8988T (cell line): ENCODE data around the gene CLEC9A.

ENCODE experiments used
- DNase-seq: peaks from one replicate; pipeline ENCODE4 v3.0.0; 2011

The CLEC9A gene

GRCh38 chr12:10067942-10068341 lies 37.5 kb downstream of the CLEC9A start:
- no peak for DNase-seq

DNA sequence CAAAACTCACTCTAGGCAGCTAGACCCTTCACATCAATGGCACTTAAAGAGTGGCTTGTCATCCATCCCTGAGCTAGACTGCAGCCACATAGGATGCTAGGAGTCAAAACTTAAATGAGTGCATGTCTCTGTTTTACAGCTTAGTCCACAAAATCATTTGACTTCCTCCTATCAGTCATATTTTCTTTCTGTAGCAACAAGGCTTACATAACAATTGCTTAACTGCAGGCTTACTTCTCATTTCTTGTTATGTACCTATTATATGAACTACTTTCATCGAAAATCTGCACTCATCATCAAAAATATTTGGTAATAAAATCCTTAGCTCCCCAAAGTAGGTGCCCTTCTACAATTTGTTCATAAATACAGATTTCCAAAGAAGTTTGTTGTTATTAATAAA lies 38.2 kb downstream of the CLEC9A start:
- DNase-seq, result no peak

DNA sequence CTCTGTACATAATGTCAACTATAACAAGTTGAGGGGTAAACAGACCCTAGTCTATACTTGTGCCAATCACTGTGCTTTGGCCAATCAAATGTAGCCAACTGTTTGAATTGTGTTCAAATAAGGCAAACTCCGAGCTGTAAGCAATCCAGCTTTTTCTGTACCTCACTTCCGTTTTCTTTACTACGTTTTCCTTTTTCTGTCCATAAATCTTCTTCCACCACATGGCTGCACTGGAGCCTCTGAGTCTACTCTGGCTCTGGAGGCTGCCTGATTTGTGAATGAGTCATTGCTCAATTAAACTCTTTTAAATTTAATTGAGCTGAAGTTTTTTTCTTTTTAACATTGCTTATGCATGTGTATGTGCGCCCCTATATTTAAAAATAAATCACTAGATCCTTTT lies 38.6 kb downstream of the CLEC9A start:
- no peak for DNase-seq

- no peak for DNase-seq
Observed at GRCh38 chr12:10069976-10070375, 39.5 kb downstream of the CLEC9A start.

DNA sequence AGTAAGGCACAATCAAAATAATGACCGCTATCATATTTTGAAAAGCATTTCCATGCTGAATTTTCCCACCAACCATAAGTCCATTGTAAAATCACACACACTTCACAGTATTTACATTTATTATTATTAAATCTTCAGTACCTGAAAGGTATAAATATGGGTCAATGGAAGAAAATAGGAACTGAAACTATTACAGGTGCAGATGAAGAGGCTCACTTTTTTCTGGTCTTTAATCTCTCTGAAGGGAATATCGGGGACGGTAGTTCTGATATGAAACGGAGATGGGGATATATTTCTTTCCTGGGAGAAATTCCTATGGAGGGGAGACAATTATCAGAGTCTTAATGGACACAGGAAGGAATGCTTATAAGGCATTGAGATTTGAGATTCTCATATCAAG lies 39.9 kb downstream of the CLEC9A start:
- DNase-seq, result no peak

DNA sequence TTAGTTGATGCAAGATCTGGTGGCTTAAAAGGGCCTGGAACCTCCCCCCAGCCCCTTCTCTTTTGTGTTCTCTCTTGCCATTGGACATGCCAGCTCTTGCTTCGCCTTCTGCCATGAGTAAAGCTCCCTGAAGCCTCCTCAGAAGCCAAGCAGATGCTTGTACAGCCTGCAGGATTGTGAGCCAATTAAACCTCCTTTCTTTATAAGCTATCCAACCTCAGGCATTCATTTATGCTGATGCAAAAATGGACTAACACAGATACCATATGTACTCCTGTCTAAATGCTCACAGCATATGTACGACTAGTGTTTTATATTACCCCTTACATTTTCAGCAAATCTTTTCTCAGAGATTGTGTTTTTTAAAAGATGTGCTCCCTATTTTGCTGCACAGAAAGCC lies 41.6 kb downstream of the CLEC9A start:
- no peak for DNase-seq

DNA sequence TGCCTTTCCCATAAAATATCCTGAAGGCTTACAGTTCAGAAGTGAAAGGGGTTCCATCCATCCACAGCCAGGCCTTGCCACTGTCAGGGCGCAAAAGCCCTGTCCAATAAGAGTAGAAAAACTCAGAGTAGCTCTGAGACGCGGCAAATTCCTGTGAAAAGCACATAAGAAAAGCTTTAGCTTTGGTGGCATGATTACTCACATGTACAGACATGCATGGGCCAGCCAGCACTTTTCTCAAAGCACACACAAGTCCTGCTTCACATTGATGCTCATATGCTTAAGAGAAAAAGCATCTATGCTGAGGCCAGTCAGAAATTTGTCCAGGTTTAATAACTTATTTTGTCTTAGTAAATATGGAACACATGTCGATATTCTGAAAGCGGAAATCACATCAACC lies 42.8 kb downstream of the CLEC9A start:
- no peak for DNase-seq

DNA sequence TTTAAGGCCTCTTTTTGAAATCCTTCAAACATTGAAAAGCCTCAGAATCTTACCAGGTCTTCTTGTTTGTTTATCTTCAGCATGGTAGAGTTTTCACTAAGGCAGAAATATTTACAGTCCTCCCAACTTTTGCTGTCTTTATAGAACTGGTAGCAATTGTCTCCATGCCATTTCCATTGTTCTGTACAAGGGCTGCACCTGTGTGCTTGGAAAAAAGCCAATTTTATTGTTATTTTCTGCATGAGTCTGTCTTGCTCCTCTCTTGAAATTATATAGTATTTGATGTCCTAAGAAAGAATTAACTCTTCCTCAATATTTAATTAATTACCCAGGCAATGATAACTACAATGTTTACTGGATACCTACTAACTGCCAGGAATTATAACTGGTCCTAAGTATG lies 45.0 kb downstream of the CLEC9A start:
- no peak for DNase-seq

GRCh38 chr12:10082117-10082874 lies 51.8 kb downstream of the CLEC9A start:
- DNase-seq, result no peak

DNA sequence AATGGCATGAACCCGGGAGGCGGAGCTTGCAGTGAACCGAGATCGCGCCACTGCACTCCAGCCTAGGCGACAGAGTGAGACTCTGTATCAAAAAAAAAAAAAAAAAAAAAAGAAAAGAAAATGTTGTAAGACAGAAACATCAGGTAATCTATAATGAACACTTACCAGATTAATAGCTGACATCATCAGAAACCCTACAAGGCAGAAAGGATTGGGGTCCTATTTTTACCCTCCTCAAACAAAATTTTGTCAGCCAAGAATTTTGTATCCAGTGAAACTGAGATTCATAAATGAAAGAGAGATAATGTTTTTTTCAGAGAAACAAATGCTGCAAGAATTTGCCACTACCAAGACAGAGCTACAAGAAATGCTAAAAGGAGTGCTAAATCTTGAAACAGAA lies 54.3 kb downstream of the CLEC9A start:
- DNase-seq, result no peak

- no peak for DNase-seq
Observed at GRCh38 chr12:10086387-10086786, 55.9 kb downstream of the CLEC9A start.

DNA sequence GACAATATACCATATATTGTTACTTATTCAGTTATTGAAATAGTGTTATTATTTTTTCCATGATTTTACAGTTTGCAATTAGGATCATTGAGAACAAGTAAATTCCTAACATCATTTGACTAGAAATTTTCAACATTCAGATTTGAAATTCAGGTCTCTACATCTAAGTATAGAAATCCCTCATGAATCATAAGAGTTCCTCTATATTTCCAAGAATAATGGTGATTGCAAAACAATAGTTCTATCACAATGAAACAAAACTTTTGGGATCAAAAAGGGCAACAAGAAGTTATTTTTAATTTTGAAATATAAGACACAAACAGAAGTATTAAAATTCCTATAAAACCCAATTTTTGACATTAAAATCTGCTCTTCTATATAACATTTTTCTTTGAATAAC lies 57.5 kb downstream of the CLEC9A start:
- DNase-seq, result no peak

DNA sequence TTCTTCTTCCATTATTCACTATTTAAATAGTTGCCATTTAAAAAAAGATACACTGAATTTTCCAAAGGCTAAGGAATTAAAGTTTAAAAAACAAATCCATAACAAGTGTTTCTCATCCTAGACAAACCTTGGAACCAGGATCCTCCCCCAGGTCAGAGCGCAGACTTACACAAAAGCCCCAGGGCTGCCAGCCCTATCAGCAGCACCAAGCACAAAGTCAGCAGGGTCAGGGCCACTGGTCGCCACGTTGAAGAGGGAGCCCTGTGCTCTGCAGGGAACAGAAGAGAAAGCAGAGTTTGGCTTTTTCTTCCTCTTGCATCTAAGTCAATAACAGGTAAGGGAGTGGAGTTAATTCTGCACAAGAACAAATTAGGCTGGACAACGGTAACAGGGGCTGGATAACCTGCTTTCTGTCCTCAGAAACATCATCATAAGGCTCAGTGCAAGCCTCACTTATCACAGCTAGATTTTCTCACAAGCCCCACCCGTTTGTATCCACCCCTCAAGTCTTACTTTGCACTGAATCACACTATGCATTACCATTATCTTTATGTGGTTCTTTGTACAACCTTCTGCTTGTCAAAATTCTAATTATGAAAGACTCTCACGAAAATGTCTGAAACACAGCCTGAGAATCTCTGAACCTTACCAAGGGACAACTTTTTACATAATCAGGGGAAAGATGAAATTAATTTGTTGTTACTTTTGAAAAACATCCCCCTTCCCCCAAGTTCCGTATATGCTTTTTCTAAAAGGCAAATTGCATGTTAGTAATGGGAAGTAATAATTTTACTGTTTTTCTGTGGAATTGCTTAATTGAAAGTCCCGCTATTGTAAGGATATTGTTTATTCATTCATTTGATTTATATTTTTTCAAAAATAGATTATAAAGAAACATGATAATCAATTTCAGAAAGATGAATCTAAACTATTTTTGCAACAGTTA lies 58.7 kb downstream of the CLEC9A start:
- no peak for DNase-seq

DNA sequence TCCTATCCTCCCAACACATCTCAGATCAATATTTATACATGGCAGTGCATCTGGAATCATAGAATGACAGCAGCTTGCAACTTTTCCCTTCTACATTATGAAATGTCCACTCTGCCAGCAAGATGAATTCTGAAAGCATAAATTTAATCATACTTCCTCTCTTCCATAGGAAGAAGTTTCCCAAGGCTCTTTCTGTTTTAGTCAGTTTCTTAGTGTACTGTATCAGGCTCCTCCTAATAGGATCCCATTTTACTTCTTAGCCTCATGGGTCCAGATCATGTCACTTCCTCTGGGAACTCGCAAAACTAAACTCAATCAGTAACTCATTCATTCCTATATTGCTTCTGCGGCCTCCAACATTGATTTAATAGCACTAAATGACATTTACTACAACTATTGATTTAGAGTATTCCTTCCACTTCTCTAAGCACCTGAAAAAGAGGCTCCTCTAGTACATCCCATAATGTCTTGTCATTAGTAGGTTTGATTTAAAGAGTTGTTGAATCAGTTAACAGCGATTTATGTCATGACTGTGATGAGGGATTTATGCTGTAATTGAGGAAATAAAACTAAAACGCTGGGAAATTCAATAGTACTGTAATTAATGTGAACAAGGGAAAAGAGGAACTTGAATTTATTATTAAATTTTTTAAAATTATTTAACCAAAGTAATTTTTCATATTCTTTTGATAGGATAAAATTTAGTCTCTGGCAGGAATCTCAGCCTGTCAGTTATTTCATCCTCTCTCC lies 64.3 kb downstream of the CLEC9A start:
- DNase-seq, result no peak

DNA sequence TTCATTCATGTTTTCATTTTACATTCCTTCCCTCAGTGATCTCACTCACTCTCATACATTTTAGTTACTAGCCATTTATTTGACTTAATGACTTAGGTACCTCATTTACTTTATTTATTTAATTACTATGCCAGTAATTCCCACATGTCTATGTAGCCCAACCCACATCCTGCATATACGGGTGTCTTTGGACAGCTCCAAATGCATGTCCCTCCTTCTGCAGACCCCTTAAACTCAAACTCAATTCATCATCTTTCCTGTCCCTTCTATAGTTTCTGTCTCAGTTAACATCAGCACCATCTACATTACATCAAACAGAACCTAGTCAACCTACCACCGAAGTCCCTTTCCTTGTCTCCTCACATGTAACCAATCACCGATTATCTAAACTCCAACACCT lies 65.5 kb downstream of the CLEC9A start:
- DNase-seq, result no peak

GRCh38 chr12:10097521-10097920 lies 67.0 kb downstream of the CLEC9A start:
- DNase-seq, result no peak

DNA sequence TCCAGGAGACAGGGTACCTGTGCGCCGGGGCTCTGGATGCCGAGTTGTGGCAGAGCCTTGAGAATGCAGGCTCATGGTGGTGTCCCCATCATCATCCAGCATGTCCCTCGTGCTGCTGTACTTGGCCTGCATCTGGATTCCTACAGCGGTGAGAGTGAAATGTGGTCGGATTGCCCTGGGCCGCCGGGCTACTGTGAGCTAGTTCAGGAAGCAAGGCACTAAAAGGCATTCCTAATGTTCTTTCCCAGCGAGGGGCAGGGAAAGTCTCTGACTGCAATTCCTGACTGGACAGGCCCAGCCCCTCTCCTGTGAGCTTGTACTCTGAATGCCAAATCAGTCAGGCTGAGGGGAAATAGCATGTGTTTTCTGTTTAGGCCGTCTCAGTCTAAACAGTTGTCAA lies 68.3 kb downstream of the CLEC9A start, which contains the start of gene CLEC1A:
Gene CLEC1A, minus strand, starts transcription at position 195 of the 400 bp plus-strand sequence. Its CDS starts 63 bp downstream, at position 132.
- DNase-seq, result no peak

GRCh38 chr12:10101042-10101579 lies 70.6 kb downstream of the CLEC9A start:
- no peak for DNase-seq

DNA sequence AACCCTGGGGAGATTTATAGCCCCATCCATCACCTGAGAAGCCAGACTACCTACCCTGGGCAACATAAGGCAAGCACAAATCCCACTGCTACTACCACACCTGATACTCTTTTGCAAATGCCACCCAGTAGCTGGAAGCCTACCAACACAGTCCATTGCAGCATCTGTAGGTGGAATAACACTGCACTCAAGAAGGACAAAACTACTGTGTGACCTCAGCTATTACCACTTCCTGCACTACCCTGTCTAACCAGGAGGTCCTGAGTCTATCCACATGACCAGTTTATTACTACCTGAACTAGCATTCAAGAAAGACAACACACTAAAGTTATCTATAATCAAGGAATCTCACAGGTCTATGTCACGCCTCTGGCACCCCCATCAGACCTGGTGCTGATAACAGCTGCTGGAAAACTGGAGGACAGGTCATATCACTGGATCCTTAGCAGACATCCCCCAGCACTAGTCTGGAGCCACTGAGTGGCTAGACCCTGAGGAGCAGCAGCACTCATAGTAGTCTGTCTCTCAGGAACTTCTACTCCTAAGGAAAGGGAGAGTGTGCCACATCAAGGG lies 71.3 kb downstream of the CLEC9A start:
- no peak for DNase-seq

DNA sequence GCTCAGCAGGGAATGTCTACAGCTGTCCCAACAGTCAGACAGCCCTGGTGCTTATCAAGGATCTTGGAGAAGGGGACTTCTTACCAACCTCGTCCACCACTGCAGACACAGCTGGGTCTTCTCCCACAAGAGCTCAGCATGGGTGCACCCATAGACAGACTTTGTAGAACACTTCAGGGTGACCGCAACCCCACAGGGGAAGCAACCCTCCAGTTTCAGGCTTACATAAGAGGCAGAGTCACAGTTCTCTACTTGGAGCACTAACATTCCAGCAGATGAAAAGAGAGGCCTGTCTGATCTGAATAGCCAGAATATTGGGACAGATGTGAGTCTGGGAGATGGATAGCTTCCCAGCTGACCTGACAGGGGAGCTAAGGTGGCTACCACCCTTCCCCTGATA lies 71.8 kb downstream of the CLEC9A start:
- no peak for DNase-seq

- DNase-seq, result no peak
Observed at GRCh38 chr12:10110256-10110844, 79.9 kb downstream of the CLEC9A start.

DNA sequence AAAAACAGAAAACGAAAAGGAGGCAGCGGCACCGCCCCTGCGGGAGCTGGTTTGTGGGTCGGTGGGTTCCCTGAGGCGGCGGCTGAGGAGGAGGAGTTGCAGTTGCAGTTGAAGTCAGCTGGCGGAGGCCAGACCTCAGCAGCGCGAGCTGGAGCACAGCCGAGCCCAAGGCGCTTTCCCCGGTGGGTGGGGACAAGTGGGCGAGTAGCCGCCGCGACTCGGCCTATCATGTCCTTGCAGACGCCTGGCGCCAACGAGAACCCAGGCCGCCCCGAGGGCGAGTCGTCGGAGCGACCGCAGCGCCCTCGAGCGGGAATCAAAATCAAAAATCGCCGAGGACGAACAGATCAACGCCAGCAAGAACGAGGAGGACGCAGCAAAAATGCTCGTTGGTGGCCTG lies 81.0 kb downstream of the CLEC9A start:
- DNase-seq, result no peak
